HepG2 (cell line): ENCODE measurements around the gene HABP2. TPM values are rescaled to one million over a fixed set of nuclear protein-coding genes. Genes with fewer than 3 reads are reported as not detected.

Experiments
- ATAC-seq: fragments of 200-7000 bp; cut with Tn5 transposase; 3 replicates; pipeline ENCODE4 v1.9.1; 2020; ENCODE audit warnings: mild to moderate bottlenecking, moderate library complexity
- BruUV-seq: library from RNA; stranded (reverse); fragments of 400-500 nt; replicated peaks from 2 replicates; lab custom pipeline; 2021; lab: Mats Ljungman, UMichigan
- CTCF ChIA-PET: fragments of 300-600 bp; formaldehyde crosslinking; extraction: SDS; loops from one replicate; lab custom pipeline; 2021; ENCODE audit warnings: low total read pairs, inconsistent platforms, low intra/inter-chr PET ratio; lab: Yijun Ruan, JAX
- POLR2A ChIA-PET: fragments of 350-600 bp; sonication (Branson Sonifier 250); formaldehyde crosslinking; loops from one replicate; lab custom pipeline; 2020; ENCODE audit warnings: antibody characterized with exemption, inconsistent platforms; lab: Yijun Ruan, JAX
- DNase-seq: peaks from one replicate; pipeline ENCODE4 v3.0.0-alpha.2; 2015; ENCODE audit warnings: low spot score
- FAIRE-seq: peaks from 3 replicates; lab custom pipeline; 2011; peaks lifted over from hg19 to GRCh38; lab: Jason Lieb, UNC
- H2AFZ ChIP-seq: one replicate; pipeline ENCODE4 v1.6.1; 2011; ENCODE audit warnings: low read length, inconsistent platforms
- H3K27ac ChIP-seq: fragments of 300-600 bp; 3 replicates; pipeline ENCODE4 v1.8.0; 2011; ENCODE audit warnings: mixed run types, mild to moderate bottlenecking, mixed read lengths, low read length, inconsistent platforms; ENCODE audit not compliant: insufficient read depth; ENCODE audit errors: extremely low read length
- H3K27me3 ChIP-seq, 2 experiments: fragments of 200-600 bp in 1 of 2; 2 replicates in 1 of 2; 3 replicates in 1 of 2; pipeline versions ENCODE4 v1.6.0 to v1.8.0; 2011; ENCODE audit warnings: low read length in 2 of 2, mild to moderate bottlenecking in 2 of 2, moderate library complexity in 2 of 2, inconsistent platforms in 1 of 2; ENCODE audit not compliant: insufficient read depth in 2 of 2, control insufficient read depth in 1 of 2
- H3K36me3 ChIP-seq, 2 experiments: fragments of 200-600 bp in 1 of 2; replicated peaks in 1 of 2; 2 replicates in 1 of 2; 3 replicates in 1 of 2; pipeline versions ENCODE4 v1.5.1 to v1.8.0; 2011; ENCODE audit warnings: low read length in 2 of 2, inconsistent platforms in 1 of 2; ENCODE audit not compliant: insufficient read depth in 2 of 2, control insufficient read depth in 1 of 2
- H3K4me1 ChIP-seq: 2 replicates; pipeline ENCODE4 v1.5.1; 2012; ENCODE audit warnings: low read length, inconsistent platforms; ENCODE audit not compliant: insufficient read depth
- H3K4me2 ChIP-seq: 2 replicates; pipeline ENCODE4 v1.6.0; 2011; ENCODE audit warnings: low read depth, low read length, inconsistent platforms
- H3K4me3 ChIP-seq, 3 experiments: fragments of 200-600 bp in 1 of 3; sonication (generic), shearing (Covaris generic) in 1 of 3; replicated peaks in 1 of 3; 2 replicates each; pipeline ENCODE4 v1.5.1; 2011 to 2016; ENCODE audit warnings: low read length in 3 of 3, inconsistent platforms in 2 of 3, low read depth in 2 of 3, mild to moderate bottlenecking in 2 of 3, control low read depth in 1 of 3, mixed read lengths in 1 of 3; ENCODE audit not compliant: insufficient read depth in 1 of 3
- H3K79me2 ChIP-seq: one replicate; pipeline ENCODE4 v1.6.1; 2011; ENCODE audit warnings: low read length, inconsistent platforms; ENCODE audit not compliant: insufficient read depth
- H3K9ac ChIP-seq: 2 replicates; pipeline ENCODE4 v1.6.0; 2011; ENCODE audit warnings: mild to moderate bottlenecking, low read depth, low read length, inconsistent platforms; ENCODE audit not compliant: insufficient read depth
- H3K9me3 ChIP-seq: 2 replicates; pipeline ENCODE4 v1.5.1; 2012; ENCODE audit warnings: mild to moderate bottlenecking, low read length
- H4K20me1 ChIP-seq: 2 replicates; pipeline ENCODE4 v1.6.0; 2011; ENCODE audit warnings: inconsistent platforms, mild to moderate bottlenecking, low read length, moderate library complexity; ENCODE audit not compliant: insufficient read depth
- MNT ChIP-seq: fragments of 450-650 bp; IDR thresholded peaks from 2 replicates; pipeline ENCODE4 v1.6.1; 2016
- NFKBIZ ChIP-seq: IDR thresholded peaks from 2 replicates; pipeline ENCODE4 v1.6.1; 2018; ENCODE audit warnings: missing genetic modification reagents, missing compliant biosample characterization
- RERE ChIP-seq: IDR thresholded peaks from 2 replicates; pipeline ENCODE4 v1.6.1; 2016; ENCODE audit warnings: low read depth, missing genetic modification reagents, missing compliant biosample characterization
- YY1 ChIP-seq: IDR thresholded peaks from 2 replicates; pipeline ENCODE4 v1.6.1; 2011; ENCODE audit warnings: low read length, low read depth, moderate library complexity, mild to moderate bottlenecking; ENCODE audit not compliant: insufficient read depth, insufficient replicate concordance
- ZFX ChIP-seq: sonication (generic); formaldehyde crosslinking; IDR thresholded peaks from 2 replicates; pipeline ENCODE4 v1.4.0; 2020; ENCODE audit warnings: mild to moderate bottlenecking, low read depth, missing genetic modification reagents, moderate library complexity
- ZMYM4 ChIP-seq: sonication (generic); formaldehyde crosslinking; IDR thresholded peaks from 2 replicates; pipeline ENCODE4 v1.8.1; 2023; ENCODE audit warnings: mild to moderate bottlenecking, missing genetic modification reagents
- ZNF207 ChIP-seq: fragments of 450-650 bp; IDR thresholded peaks from 2 replicates; pipeline ENCODE4 v1.6.1; 2016; ENCODE audit warnings: antibody characterized with exemption, borderline replicate concordance
- ZNF501 ChIP-seq: sonication (generic); formaldehyde crosslinking; IDR thresholded peaks from 2 replicates; pipeline ENCODE4 v1.5.1; 2020; ENCODE audit warnings: mild to moderate bottlenecking, moderate library complexity, missing genetic modification reagents
- ZNF510 ChIP-seq: sonication (generic); formaldehyde crosslinking; IDR thresholded peaks from 2 replicates; pipeline ENCODE4 v1.4.0; 2020; ENCODE audit warnings: low read depth, mild to moderate bottlenecking, missing genetic modification reagents
- ZNF703 ChIP-seq: sonication (generic); formaldehyde crosslinking; IDR thresholded peaks from 2 replicates; pipeline ENCODE4 v1.5.1; 2020; ENCODE audit warnings: missing genetic modification reagents, mild to moderate bottlenecking, moderate library complexity, borderline replicate concordance
- ZNF781 ChIP-seq: sonication (generic); formaldehyde crosslinking; IDR thresholded peaks from 2 replicates; pipeline ENCODE4 v1.5.1; 2020; ENCODE audit warnings: borderline replicate concordance, mild to moderate bottlenecking, missing genetic modification reagents; ENCODE audit errors: not compliant biosample characterization
- WGBS: methylation state at CpG from one replicate; pipeline ENCODE4 v1.1.6; 2017; ENCODE audit warnings: low lambda C conversion rate; 5-methylcytosine and 5-hydroxymethylcytosine counted together
- in situ Hi-C: cut with HindIII; loops from 2 replicates; pipeline ENCODE4 v1.10.0; 2017; ENCODE audit warnings: low pct_unique_long_range_greater_than_20kb; ENCODE audit not compliant: extremely low pct_ligation_motif_present
- intact Hi-C: fragments of 100-400 bp; cut with micrococcal nuclease; formaldehyde crosslinking; loops from one replicate; pipeline ENCODE4 v1.10.0; 2022; ENCODE audit not compliant: unreplicated experiment
- polyA plus RNA-seq, 8 experiments: library from polyadenylated mRNA; depleted of rRNA in 3 of 8; stranded (reverse) in 7 of 8; unstranded in 1 of 8; fragments of >200 nt; fragmentation: Illumina TruSeq in 4 of 8; extraction: Trizol in 4 of 8; gene quantifications; 2 replicates each; pipeline versions ENCODE4 v1.2.1 to v1.2.3, GENCODE V29; 2011 to 2016; ENCODE audit warnings: low read depth in 4 of 8, missing spikeins in 1 of 8, mixed read lengths in 1 of 8; ENCODE audit not compliant: insufficient read depth in 1 of 8
- total RNA-seq, 5 experiments: library from RNA; depleted of rRNA; stranded (reverse); fragments of >200 nt; fragmentation: Illumina TruSeq; extraction: Trizol; gene quantifications; 2 replicates each; pipeline ENCODE4 v1.2.3, GENCODE V29; 2016; ENCODE audit warnings: low read depth in 1 of 5

The HABP2 gene
- total and polyA plus RNA-seq, 2 of the 13 experiments (the other 11 are each of a cell fraction or from before 2014, with no cell fraction given) = 0.12 to 0.13 TPM

DNA sequence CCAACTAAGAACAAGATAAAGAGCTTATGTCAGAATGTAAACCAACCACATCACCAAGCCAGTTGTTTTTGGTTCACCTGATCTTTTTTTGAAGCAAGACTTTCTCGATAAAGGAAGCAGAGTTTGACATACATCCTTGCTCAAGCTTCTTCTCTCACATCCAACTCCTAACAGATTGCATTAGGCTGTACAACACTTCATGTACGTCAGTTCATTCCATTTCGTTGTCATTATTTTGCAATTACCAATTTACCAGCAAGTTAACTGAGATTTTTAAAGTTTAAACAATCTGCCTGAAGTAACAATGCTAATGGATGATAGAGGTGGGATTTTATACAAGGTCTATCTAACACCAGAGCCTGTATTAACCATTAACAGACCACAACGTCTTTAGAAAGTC is 70.0 kb downstream of the HABP2 start:
- H3K4me3 ChIP-seq = no peak overlapping the region
- intact Hi-C loops = no loop called here
- no peaks in the 10 kb centered on the region for H3K4me1 ChIP-seq
- 17% methylated on average over 4 of the region's 4 CpGs for WGBS
- CTCF ChIA-PET = no interaction called here
- no peak overlapping the region for H3K4me2 ChIP-seq
- no peak overlapping the region for H3K9ac ChIP-seq
- H3K79me2 ChIP-seq = no peaks in the 10 kb centered on the region
- H3K27me3 ChIP-seq = peaks cover 2 to 49% of the 10 kb centered on the region in 2 experiments; a peak in 4 of 5 replicates
- no peaks in the 10 kb centered on the region for H4K20me1 ChIP-seq
- TF ChIP-seq YY1 = no peak
- no peak for TF ChIP-seq ZNF501 (CRISPR knock-in tag)
- no peak for TF ChIP-seq ZNF510 (CRISPR knock-in tag)
- TF ChIP-seq ZMYM4 (CRISPR knock-in tag) = no peak
- no peak for TF ChIP-seq MNT
- no peak for TF ChIP-seq ZNF207
- TF ChIP-seq ZNF781 (CRISPR knock-in tag) = no peak
- TF ChIP-seq RERE (CRISPR knock-in tag) = no peak
- no peak for TF ChIP-seq ZNF703
- no peak for TF ChIP-seq NFKBIZ (CRISPR knock-in tag)
- TF ChIP-seq ZFX = no peak
- POLR2A ChIA-PET = no interaction called here
- FAIRE-seq (no peak), ATAC-seq (no peak), DNase-seq (no peak)
- H2AFZ ChIP-seq = no peak overlapping the region
- no peaks in the 10 kb centered on the region for H3K9me3 ChIP-seq
- in situ Hi-C loops = no loop called here
- no peak overlapping the region for H3K27ac ChIP-seq
- no TSS peak for BruUV-seq
- H3K36me3 ChIP-seq = no peaks in the 10 kb centered on the region
